GM12878 (cell line): ENCODE results near the gene SLC1A6. TPM values are rescaled to one million over a fixed set of nuclear protein-coding genes. Genes with fewer than 3 reads are reported as not detected.

Experiments
- ATAC-seq: fragments of 200-7000 bp; cut with Tn5 transposase; 3 replicates; pipeline ENCODE4 v1.9.1; 2020; ENCODE audit warnings: mild to moderate bottlenecking, moderate library complexity
- BruUV-seq: library from RNA; stranded (reverse); fragments of 400-500 nt; replicated peaks from 2 replicates; lab custom pipeline; 2021; lab: Mats Ljungman, UMichigan
- CTCF ChIA-PET: fragments of 300-600 bp; sonication (Branson Sonifier 250); formaldehyde crosslinking; extraction: SDS; loops from one replicate; lab custom pipeline; 2021; ENCODE audit warnings: inconsistent platforms; lab: Yijun Ruan, JAX
- POLR2A ChIA-PET: fragments of 350-600 bp; formaldehyde crosslinking; extraction: SDS; loops from one replicate; lab custom pipeline; 2021; ENCODE audit warnings: inconsistent platforms; lab: Charles Lee
- RAD21 ChIA-PET: fragments of 300-600 bp; sonication (Branson Sonifier 250); formaldehyde crosslinking; loops from one replicate; lab custom pipeline; 2023; ENCODE audit warnings: antibody characterized with exemption; ENCODE audit not compliant: unreplicated experiment; lab: Charles Lee
- SMC1A ChIA-PET: fragments of 300-600 bp; sonication (Branson Sonifier 250); formaldehyde crosslinking; loops from one replicate; lab custom pipeline; 2023; ENCODE audit not compliant: unreplicated experiment, uncharacterized antibody; lab: Charles Lee
- DNase-seq: peaks from one replicate; pipeline ENCODE4 v3.0.0-alpha.2; 2011; ENCODE audit warnings: low read depth, low spot score
- FAIRE-seq: peaks from 3 replicates; lab custom pipeline; 2011; peaks lifted over from hg19 to GRCh38; lab: Jason Lieb, UNC
- H2AFZ ChIP-seq: 2 replicates; pipeline ENCODE4 v1.6.0; 2011; ENCODE audit warnings: low read depth, low read length, control low read depth; ENCODE audit not compliant: control insufficient read depth
- H3K27ac ChIP-seq: 2 replicates; pipeline ENCODE4 v1.5.1; 2011; ENCODE audit warnings: control low read depth; ENCODE audit not compliant: control insufficient read depth, insufficient read depth
- H3K27me3 ChIP-seq, 2 experiments: replicated peaks in 1 of 2; 2 replicates each; pipeline versions ENCODE4 v1.6.0 to v1.6.1; 2011; ENCODE audit warnings: low read length in 1 of 2; ENCODE audit not compliant: control insufficient read depth in 2 of 2, insufficient read depth in 2 of 2
- H3K36me3 ChIP-seq, 2 experiments: 2 replicates each; pipeline ENCODE4 v1.5.1; 2011; ENCODE audit warnings: low read length in 1 of 2; ENCODE audit not compliant: control insufficient read depth in 2 of 2, insufficient read depth in 2 of 2
- H3K4me1 ChIP-seq: 2 replicates; pipeline ENCODE4 v1.6.1; 2011; ENCODE audit warnings: mild to moderate bottlenecking, low read length, moderate library complexity, mixed read lengths; ENCODE audit not compliant: control insufficient read depth, insufficient read depth
- H3K4me2 ChIP-seq: 2 replicates; pipeline ENCODE4 v1.6.0; 2011; ENCODE audit warnings: control low read depth; ENCODE audit not compliant: control insufficient read depth, insufficient read depth
- H3K4me3 ChIP-seq: fragments of 200-600 bp; sonication (generic); 2 replicates; pipeline ENCODE4 v1.5.1; 2016
- H3K79me2 ChIP-seq: 2 replicates; pipeline ENCODE4 v1.6.0; 2011; ENCODE audit warnings: low read length; ENCODE audit not compliant: control insufficient read depth, insufficient read depth
- H3K9ac ChIP-seq: 2 replicates; pipeline ENCODE4 v1.8.0; 2011; ENCODE audit warnings: low read length, control low read depth, mixed read lengths; ENCODE audit not compliant: control insufficient read depth, insufficient read depth
- H3K9me3 ChIP-seq: replicated peaks from 3 replicates; pipeline ENCODE4 v1.5.1; 2011; ENCODE audit warnings: mild to moderate bottlenecking, low read length; ENCODE audit not compliant: control insufficient read depth, insufficient read depth
- H4K20me1 ChIP-seq: 2 replicates; pipeline ENCODE4 v1.6.0; 2011; ENCODE audit not compliant: control insufficient read depth, insufficient read depth
- ASH2L ChIP-seq: fragments of 300-600, 200-600 bp; sonication (generic); IDR thresholded peaks from 2 replicates; pipeline ENCODE4 v1.6.1; 2017; ENCODE audit warnings: low read depth, mild to moderate bottlenecking, borderline replicate concordance
- BMI1 ChIP-seq: fragments of 450-650 bp; IDR thresholded peaks from 2 replicates; pipeline ENCODE4 v1.6.1; 2016; ENCODE audit warnings: mild to moderate bottlenecking, moderate library complexity, borderline replicate concordance
- CEBPB ChIP-seq, 2 experiments: fragments of 150-350 bp in 1 of 2; IDR thresholded peaks; 2 replicates each; pipeline ENCODE4 v1.6.1; 2012 to 2014; ENCODE audit warnings: low read depth in 2 of 2, low read length in 2 of 2, borderline replicate concordance in 1 of 2, inconsistent platforms in 1 of 2
- CHD2 ChIP-seq: IDR thresholded peaks from 2 replicates; pipeline ENCODE4 v1.6.1; 2011; ENCODE audit warnings: low read depth, low read length, improper control_type of control experiment, borderline replicate concordance
- CHD4 ChIP-seq: fragments of 200-600 bp; sonication (generic); IDR thresholded peaks from 2 replicates; pipeline ENCODE4 v1.6.1; 2016; ENCODE audit warnings: mild to moderate bottlenecking
- EZH2 ChIP-seq: IDR thresholded peaks from 2 replicates; pipeline ENCODE4 v1.6.1; 2012; ENCODE audit warnings: low read depth, mild to moderate bottlenecking, control low read depth, inconsistent platforms, low read length, borderline replicate concordance; ENCODE audit not compliant: control insufficient read depth
- GATAD2B ChIP-seq: fragments of 450-650 bp; conservative IDR thresholded peaks from 2 replicates; pipeline ENCODE4 v1.6.1; 2017; ENCODE audit warnings: low read depth, mild to moderate bottlenecking, moderate library complexity
- MTA3 ChIP-seq: IDR thresholded peaks from 2 replicates; pipeline ENCODE4 v1.6.1; 2012; ENCODE audit warnings: low read length, inconsistent platforms, borderline replicate concordance
- MYB ChIP-seq: fragments of 150-350 bp; IDR thresholded peaks from 2 replicates; pipeline ENCODE4 v1.6.1; 2014; ENCODE audit warnings: mild to moderate bottlenecking, low read depth, low read length, borderline replicate concordance
- NKRF ChIP-seq: fragments of 450-650 bp; conservative IDR thresholded peaks from 2 replicates; pipeline ENCODE4 v1.6.1; 2017; ENCODE audit warnings: mild to moderate bottlenecking, moderate library complexity
- PML ChIP-seq: IDR thresholded peaks from 2 replicates; pipeline ENCODE4 v1.6.1; 2012; ENCODE audit warnings: low read length, inconsistent platforms
- RBBP5 ChIP-seq: fragments of 200-600 bp; sonication (generic); conservative IDR thresholded peaks from 2 replicates; pipeline ENCODE4 v1.6.1; 2016
- RCOR1 ChIP-seq: conservative IDR thresholded peaks from 2 replicates; pipeline ENCODE4 v1.6.1; 2012; ENCODE audit warnings: low read depth, low read length, improper control_type of control experiment
- SMAD5 ChIP-seq: IDR thresholded peaks from 2 replicates; pipeline ENCODE4 v1.6.1; 2016; ENCODE audit warnings: antibody characterized with exemption, low read depth
- SP1 ChIP-seq: IDR thresholded peaks from one replicate; pipeline ENCODE4 v1.6.1; 2011; ENCODE audit warnings: low read depth, low read length
- TAF1 ChIP-seq: IDR thresholded peaks from 2 replicates; pipeline ENCODE4 v1.6.1; 2011; ENCODE audit warnings: mild to moderate bottlenecking, low read depth, low read length, borderline replicate concordance
- YBX1 ChIP-seq: fragments of 450-650 bp; IDR thresholded peaks from 2 replicates; pipeline ENCODE4 v1.6.1; 2016; ENCODE audit warnings: antibody characterized with exemption
- ZNF384 ChIP-seq: IDR thresholded peaks from 2 replicates; pipeline ENCODE4 v1.6.1; 2012; ENCODE audit warnings: low read depth, mild to moderate bottlenecking, low read length, improper control_type of control experiment, borderline replicate concordance
- WGBS: methylation state at CpG from one replicate; pipeline ENCODE4 v1.1.6; 2016; ENCODE audit warnings: low lambda C conversion rate; ENCODE audit not compliant: insufficient replicate concordance, insufficient coverage; ENCODE audit errors: missing lambda C conversion rate; 5-methylcytosine and 5-hydroxymethylcytosine counted together
- in situ Hi-C: fragments of 300-500 bp; cut with MboI; formaldehyde crosslinking; loops from 9 replicates; pipeline ENCODE4 v1.14.3; 2018; ENCODE audit warnings: mixed read lengths
- intact Hi-C: fragments of 100-400 bp; cut with micrococcal nuclease; formaldehyde crosslinking; loops from one replicate; pipeline ENCODE4 v1.14.2; 2022; ENCODE audit not compliant: unreplicated experiment
- polyA plus RNA-seq, 11 experiments: library from polyadenylated mRNA; depleted of rRNA in 4 of 11; unstranded in 6 of 11; stranded (reverse) in 5 of 11; fragments of >200 nt; fragmentation: Nextera tagmentation in 4 of 11; fragmentation: Illumina TruSeq in 1 of 11; extraction: Ambion mirVana in 4 of 11; extraction: Trizol in 1 of 11; gene quantifications; 1 replicate in 1 of 11; 2 replicates in 10 of 11; pipeline versions ENCODE4 v1.2.1 to v1.2.3, GENCODE V29; 2011 to 2016; ENCODE audit warnings: inconsistent platforms in 2 of 11, missing spikeins in 2 of 11, low read depth in 1 of 11
- total RNA-seq, 4 experiments: library from RNA; depleted of rRNA in 3 of 4; stranded (reverse); fragments of >200 nt in 3 of 4; fragmentation: Illumina TruSeq in 1 of 4; extraction: Trizol in 1 of 4; gene quantifications; 2 replicates each; pipeline versions ENCODE4 v1.2.1 to v1.2.3, GENCODE V29; 2013 to 2021
- TF ChIP-seq, protein P1 (sequence below): fragments of 450-650 bp; IDR thresholded peaks from 2 replicates; pipeline ENCODE4 v1.6.1; 2016; ENCODE audit warnings: mild to moderate bottlenecking

SLC1A6 gene
- total and polyA plus RNA-seq, 10 of the 15 experiments (the other 5 are each of a cell fraction or from before 2014, with no cell fraction given), result 0.06 TPM; not detected in 9

DNA sequence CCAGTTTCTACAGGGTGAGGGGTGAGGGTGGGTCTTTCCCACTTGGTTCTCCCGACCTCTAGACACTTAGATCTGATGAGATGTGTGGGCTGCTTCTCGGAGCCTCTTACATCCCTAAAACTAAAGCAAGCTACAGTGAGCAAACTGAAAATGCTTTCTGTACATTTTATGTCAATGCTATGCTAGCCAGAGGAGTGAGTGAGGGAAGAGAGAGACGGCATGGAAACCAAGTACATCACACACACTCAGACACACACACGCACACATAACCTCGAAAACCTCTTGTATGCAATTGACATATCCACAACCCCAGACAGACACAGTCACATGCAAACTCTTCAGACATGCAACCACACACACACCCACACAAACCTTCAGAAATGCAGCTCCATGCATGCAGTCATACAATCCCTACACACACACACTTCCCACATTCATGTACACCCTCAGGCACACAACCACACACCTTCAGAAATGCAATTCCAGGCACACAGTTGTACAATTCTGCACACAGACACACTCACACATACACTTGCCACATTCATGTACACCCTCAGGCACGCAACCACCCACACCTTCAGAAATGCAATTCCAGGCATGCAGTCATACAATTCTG lies 1.4 kb downstream of the SLC1A6 start:
- CTCF ChIA-PET, result no interaction called here
- DNase-seq (no peak), FAIRE-seq (no peak)
- no peak overlapping the region for H3K4me3 ChIP-seq
- TF ChIP-seq GATAD2B (no peak), MYB (no peak), PML (no peak), CHD4 (no peak), YBX1 (no peak), ZNF384 (no peak), CEBPB (IDR thresholded peaks at IDR 0.05; ENCODE audit: borderline replicate concordance in 1 of 2, low read depth in 2 of 2, low read length in 2 of 2) (no peak), SMAD5 (no peak), ASH2L (no peak), EZH2 (no peak), TAF1 (no peak), CHD2 (no peak), RCOR1 (no peak), SP1 (no peak), NKRF (no peak), MTA3 (no peak), RBBP5 (no peak), BMI1 (no peak)
- TF ChIP-seq, protein P1, sequence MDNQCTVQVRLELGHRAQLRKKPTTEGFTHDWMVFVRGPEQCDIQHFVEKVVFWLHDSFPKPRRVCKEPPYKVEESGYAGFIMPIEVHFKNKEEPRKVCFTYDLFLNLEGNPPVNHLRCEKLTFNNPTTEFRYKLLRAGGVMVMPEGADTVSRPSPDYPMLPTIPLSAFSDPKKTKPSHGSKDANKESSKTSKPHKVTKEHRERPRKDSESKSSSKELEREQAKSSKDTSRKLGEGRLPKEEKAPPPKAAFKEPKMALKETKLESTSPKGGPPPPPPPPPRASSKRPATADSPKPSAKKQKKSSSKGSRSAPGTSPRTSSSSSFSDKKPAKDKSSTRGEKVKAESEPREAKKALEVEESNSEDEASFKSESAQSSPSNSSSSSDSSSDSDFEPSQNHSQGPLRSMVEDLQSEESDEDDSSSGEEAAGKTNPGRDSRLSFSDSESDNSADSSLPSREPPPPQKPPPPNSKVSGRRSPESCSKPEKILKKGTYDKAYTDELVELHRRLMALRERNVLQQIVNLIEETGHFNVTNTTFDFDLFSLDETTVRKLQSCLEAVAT, result no peak
- TF ChIP-seq, all 136 proteins: peak for 0
- H3K4me1 ChIP-seq, result no peaks in the 10 kb centered on the region
- ATAC-seq, result no peak
- H3K9me3 ChIP-seq, result no peaks in the 10 kb centered on the region; the same call in 2 of the 3 replicates
- intact Hi-C loops, result no loop called here
- ChIA-PET SMC1A (interaction anchor here (0.7 kb wide), 1 partner anchor 78 kb away, joined by 3 read pairs; no protein-coding TSS in a partner anchor), RAD21 (no interaction called here), POLR2A (no interaction called here)
- H4K20me1 ChIP-seq, result no peaks in the 10 kb centered on the region
- in situ Hi-C loops, result no loop called here
- no peak overlapping the region for H3K4me2 ChIP-seq
- BruUV-seq, result no TSS peak
- H3K9ac ChIP-seq, result no peak overlapping the region
- H3K36me3 ChIP-seq, result no peaks in the 10 kb centered on the region
- no peak overlapping the region for H2AFZ ChIP-seq
- 5% methylated on average over 6 of the region's 6 CpGs for WGBS
- H3K27ac ChIP-seq, result no peak overlapping the region
- H3K27me3 ChIP-seq, result peaks cover 1 to 7% of the 10 kb centered on the region in 2 experiments
- no peaks in the 10 kb centered on the region for H3K79me2 ChIP-seq
